Skin of body (tissue), 2 donors: ENCODE results near the gene MPEG1. TPM values are rescaled to one million over a fixed set of nuclear protein-coding genes. Genes with fewer than 3 reads are reported as not detected.

Source experiments
- DNase-seq: peaks from one replicate; lab custom pipeline; 2025; lab: John Stamatoyannopoulos, UW
- total RNA-seq: library from RNA; depleted of rRNA; stranded (reverse); fragments of >200 nt; gene quantifications from one replicate; pipeline ENCODE4 v1.2.3, GENCODE V29; 2014

MPEG1 gene
- total RNA-seq, 1 donor from 2014 or later, result 19.8 TPM

DNA sequence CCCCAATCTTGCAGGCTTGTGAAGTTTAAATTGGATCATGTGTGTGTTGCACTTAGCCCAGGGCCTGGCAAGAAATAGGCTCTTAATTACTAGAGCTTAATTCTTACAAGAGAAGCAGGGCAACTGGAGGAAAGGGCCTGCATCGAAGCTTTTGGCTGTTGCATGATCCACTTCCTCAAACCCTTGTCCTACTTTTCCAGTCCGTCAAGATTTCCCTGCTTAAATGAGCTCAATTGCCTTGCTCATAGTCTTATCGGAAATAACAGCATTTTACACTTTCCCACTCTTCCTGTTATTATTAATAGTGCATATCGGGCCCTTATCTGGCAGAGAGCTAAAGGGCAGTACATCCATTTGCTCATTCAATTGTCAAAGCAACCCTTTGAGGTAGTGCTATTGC lies 22.7 kb downstream of the MPEG1 start:
- DNase-seq, result no peak

DNA sequence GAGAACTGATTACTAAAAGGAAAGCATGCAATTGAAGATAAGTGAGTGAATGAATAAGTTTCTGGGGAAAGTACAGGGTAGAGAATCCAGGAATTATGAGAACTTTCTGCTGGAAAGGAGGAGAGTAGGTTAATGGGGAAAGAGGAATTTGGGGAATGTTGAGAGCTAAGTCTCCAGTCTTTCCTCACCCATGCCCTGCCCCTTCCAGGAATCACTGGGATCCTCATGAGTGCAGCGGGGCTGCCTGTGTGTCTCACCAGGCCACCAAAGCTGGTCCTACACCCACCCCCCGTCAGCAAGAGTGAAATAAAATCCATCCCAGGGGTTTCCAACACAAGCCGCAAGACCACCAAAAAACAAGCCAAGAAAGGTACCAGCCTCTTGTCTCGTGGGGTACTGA lies 23.8 kb downstream of the MPEG1 start:
- DNase-seq, result no peak

DNA sequence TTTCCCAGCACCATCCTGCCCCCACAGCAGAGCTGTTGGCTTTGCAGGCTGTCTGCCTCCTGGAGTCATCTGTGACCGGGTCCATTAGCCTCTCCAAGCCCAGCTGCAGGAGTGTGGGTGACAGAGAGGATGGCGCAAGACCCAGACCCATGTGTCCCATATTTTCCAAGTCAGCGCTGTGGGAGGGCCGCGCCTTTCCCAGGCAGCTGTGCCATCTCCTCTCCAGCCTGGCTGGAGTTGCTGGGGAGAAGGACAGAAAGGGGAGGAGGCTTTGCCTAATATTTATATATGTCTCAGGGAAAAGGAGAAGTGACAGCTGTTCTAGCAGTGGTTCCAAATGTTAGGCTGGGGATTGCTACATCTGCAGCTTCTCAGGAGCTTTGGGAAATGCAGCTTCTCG lies 25.1 kb downstream of the MPEG1 start:
- DNase-seq, result peak; percentile 68

DNA sequence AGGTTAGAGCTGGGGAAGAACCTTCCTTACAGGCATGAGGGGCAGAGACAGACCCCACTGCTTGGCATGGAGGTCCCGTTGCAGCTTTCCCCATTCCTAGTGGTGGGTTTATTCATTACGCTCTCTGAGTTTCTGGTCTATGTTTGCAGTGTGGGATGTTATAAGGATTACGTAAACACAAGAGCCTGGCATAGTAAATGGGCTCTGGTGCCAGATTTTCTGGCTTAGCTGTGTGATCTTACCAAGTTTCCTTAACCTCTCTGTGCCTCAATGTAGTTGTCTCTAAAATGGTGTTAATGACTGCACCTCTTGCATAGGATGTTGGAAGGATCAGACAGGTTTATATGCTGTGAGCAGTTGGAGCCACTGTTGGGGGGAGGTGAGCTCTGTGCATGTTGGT lies 25.7 kb downstream of the MPEG1 start:
- peak; percentile 54 for DNase-seq

DNA sequence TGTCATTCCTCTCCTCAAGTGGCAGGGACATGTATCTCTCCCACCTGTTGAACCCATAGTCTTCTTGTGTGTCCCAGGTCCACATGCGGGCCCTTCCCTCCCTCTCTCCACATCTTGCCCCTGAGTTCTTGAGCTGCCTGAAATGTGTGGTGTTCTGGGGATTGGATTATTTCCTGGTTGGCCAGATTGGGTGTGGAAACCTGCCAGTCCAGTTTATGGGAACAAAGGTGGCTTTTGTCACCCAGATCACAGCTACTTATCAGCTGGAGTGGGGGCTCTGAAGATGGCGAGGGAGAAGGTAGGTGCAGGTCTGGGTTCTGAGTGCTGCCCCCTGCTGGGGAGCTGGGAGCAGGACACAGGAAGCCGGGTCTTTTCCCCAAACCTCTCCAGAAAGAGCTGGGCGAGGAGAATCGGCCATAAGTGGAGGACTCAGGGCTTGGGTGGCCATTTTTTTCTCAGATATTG lies 26.6 kb downstream of the MPEG1 start:
- no peak for DNase-seq

DNA sequence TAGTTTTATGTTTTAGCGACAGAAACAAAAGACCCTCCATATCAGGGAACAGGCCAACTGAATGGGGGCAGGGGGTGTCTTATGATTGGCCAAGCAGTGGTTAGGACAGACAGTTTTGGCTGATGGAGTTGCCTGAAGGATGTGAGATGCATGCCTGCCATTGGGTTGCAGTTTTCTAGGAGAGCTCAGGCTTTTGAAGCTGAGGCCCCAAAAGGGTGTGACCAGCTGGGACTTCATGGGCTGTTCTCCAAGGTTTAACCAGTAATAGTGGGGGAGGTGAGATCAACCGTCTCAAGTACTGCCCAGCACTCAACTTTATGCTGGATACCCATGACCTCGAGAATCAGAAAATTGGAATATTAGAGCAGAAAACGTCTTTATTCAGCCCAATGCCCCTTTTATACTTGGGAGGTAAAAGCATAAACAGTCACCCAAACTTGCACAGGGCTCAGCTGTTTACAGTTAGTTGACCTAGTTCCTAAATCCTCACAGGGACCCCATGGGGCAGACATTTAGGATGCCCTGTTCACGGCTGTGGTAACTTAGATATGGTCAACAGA lies 27.3 kb downstream of the MPEG1 start:
- no peak for DNase-seq

DNA sequence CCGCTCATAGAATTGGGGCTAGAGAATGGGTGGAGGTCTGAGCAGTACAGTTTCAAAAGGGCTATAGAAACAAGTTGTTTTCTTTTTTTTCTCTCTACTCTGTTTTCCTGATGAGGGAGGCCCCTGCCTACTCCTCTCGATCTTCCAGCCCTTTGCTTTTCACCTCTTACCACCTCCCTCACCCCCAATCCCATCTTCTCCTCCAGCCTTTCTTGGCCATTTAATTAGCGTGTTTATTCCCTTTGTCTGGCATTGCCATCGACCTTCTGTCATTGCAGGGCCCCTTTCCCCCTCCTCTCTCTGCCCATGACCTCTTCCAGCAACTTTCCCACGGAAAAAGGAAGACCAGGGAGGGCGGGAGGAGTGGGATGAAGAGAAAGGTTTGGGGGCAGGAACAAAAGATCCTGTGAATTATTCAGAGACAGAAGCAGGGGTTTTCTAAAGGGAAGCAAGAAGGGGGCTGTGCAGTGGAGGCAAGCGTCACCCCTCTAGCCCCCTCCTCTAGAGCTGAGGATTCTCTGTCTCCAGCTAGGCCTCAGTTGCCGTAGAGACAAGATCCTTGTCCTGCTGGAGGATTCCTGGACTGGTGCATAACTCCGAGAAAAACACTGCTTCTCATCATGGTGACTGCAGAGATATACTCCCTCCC lies 27.9 kb downstream of the MPEG1 start:
- DNase-seq, result no peak

DNA sequence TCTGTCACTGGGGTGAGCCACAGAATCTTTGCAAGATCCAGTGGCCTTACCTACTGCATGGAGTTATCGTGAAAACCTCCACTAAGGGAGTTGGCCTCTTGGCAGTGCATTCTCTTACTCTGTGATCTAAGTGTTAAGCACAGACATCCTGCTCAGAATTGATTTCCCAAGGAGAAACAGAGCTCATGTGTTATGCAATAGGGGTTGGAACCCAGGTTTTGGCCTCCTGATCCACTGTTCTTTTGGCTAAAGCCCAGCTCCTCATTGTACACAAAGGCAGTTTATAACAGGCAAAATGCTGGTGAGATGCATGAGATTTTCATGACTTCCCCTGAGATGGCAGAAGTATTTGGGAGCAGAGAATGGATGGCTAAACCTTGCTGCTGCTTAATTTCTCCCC lies 29.0 kb downstream of the MPEG1 start:
- peak; percentile 11 for DNase-seq

DNA sequence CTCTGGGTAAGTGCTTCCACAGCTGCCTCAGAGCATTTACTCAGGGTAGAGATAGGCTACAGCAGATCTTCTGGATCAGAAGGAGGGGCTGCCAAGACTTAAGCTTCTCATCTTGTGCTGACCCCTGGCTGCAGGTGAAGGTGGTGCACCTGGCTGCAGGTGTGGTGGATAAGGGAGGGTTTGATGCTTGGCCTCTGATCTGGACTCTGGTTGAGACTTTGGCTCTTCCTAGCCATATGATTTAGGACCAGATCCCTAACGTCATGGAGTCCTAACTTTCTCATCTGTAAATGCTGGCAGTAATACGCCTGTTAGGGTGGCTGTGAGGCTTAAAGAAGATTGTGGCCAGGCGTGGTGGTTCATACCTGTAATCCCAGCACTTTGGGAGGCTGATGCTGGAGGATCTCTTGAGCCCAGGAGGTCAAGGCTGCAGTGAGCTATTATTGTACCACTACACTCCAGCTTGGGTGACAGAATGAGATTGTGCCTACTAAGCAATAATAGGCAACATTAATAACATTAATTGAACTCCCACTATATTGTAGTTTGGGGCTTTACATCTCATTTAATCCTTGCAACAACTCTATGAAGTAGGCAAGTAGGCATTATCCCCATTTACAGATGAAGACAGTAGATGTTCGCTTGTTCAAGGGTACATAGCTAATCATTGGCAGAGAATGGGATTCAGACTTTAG lies 30.1 kb downstream of the MPEG1 start:
- no peak for DNase-seq

DNA sequence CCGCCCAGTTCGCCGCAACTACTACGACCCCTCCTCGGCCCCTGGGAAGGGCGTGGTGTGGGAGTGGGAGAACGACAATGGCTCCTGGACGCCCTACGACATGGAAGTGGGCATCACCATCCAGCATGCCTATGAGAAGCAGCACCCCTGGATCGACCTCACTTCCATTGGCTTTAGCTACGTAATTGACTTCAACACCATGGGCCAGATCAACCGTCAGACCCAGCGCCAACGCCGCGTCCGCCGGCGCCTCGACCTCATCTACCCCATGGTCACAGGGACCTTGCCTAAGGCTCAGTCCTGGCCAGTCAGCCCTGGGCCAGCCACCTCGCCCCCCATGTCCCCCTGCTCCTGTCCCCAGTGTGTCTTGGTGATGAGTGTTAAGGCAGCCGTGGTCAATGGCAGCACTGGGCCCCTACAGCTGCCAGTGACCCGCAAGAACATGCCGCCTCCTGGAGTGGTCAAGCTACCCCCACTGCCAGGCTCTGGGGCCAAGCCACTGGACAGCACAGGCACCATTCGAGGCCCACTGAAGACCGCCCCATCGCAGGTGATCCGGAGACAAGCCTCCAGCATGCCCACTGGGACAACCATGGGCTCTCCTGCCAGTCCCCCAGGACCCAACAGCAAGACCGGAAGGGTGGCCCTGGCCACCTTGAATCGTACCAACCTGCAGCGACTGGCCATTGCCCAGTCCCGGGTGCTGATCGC lies 30.8 kb downstream of the MPEG1 start:
- no peak for DNase-seq

DNA sequence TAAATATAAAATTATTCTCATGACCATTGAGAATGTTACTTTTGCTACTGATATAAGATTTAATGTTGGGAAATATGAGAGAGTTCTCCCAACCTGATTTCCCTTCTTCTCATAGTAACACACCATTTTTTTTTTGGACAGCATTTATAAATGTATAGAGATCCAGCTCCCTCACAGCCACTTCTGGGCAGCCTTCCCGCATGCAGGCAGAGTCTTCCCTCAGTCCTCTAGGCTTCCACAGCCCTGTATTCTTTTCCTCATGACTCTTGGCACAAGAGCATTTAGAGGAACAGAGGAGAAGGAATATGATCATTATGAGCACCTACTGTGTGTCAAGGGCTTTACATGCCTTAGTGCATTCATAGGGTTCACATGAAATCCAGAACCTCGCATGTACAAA lies 31.8 kb downstream of the MPEG1 start:
- no peak for DNase-seq

DNA sequence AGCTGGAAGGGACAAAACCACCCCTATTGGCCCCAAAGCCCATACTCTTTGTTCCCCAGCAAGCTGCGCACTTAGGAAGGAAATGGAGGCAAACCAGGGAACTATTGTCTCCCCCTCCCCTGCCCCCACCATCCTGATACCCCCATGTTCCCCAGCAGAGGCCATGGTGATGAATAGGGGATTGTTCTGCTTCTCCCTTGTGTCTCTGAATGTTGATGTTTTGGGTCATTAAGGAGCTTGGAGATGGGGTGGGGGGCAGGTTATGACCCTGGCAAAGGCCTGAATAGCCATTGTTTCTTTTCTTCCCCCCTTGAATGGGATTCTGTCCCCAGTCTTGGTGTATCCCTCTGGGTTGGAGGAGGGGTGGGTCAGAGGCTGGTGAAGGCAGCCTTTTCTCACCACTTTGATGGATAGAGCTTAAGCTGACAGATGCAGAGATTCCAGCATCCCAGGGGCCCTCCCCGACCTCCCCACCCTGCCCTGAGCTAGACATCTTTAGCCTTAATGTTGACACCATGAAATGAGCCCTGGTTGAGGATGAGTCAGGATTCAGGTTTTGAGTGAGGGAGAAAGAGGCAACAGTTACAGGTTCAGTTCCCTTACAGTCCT lies 32.5 kb downstream of the MPEG1 start:
- DNase-seq, result no peak

DNA sequence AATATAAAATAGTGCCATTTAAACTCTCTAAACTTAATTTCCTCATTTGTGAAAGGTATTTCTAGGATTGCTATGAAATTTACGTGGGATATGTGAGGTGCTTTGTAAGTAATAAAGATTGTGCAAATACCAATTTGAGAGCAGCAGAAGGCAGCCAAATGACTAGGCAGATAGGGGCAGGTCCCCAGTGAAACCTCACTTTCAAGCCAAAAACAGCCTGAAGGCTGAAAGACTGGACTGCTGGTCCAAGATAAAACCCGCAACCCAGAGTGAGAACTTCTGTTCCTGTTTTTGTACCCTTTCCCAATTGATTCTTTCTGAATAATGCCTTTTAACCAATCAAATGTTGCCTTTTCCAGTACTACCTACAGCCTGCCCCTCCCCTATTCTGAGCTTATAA lies 33.6 kb downstream of the MPEG1 start:
- DNase-seq, result no peak

DNA sequence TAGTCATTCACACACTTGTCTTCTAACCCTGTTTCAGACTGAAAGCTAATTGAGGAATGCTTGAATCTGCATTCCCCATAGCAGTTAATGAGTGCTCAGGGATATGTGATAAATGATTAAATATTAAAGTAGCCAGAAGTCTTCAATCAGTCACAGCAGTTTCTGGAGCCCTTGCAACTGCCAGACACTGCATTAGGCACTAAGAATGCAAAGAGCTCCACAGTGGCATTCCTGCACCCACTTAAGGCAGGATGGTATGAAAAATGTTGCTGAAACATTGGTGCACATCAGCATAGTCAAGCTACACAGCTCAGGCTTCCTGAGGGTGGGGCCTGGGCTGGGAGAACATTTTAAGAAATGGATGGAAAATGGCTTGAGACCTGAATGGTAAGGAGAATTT lies 34.3 kb downstream of the MPEG1 start:
- no peak for DNase-seq

DNA sequence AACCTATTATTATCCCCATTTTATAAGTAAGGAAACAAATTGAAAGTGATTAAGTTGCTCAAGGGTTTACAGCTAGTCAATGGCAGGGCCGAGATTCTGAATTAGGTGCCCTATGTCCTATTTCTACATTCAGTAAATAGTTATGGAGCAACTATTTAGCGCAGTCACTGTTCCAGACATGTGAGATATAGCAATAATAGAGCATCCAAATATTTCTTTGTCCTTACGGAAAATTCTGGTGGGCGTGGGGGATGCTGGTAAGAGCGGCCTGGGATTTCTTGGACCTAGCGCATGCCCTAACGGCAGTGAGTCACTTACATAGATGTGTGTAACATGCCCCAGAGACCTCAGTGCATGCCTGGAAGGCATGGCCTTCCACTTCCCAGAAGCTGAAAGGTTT lies 36.4 kb downstream of the MPEG1 start:
- DNase-seq, result no peak

DNA sequence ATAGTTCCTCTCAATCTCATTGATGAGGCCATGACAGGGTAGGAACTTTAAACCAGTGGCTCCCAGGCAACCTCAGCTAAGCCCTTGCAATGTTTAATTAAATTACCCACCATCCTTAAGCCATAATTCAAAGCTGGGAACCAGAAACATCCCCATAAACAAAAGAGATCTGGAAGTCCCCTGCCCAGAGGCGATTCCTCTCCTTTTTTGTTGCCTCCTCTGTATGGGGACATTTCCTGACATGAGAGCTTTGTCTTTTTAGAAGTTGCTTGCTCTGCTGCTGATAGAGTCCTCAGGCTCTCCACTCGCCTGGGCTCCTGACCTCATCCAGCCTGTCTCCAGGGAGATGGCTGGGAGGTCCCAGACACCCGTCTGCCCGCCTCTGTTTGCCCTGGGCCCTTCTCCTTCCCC lies 37.6 kb downstream of the MPEG1 start:
- no peak for DNase-seq

DNA sequence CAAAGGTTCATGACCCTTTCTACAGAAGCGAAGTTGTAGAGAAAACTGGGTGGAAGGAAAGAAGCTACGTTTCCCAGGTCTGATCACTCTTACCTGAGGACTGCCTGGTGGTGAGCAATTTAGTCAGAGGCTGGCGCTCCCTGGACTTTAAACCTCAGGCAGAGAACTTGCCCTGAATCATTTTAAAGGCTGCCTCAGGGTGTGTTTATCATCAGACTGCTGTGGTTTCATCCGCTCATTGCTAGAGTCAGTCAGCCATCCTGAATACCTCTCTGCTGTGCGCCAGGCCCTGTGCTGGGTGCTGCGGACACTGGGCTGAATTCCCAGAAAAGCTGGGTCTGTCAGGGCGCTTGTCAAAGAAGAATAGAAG lies 38.1 kb downstream of the MPEG1 start:
- DNase-seq, result no peak

DNA sequence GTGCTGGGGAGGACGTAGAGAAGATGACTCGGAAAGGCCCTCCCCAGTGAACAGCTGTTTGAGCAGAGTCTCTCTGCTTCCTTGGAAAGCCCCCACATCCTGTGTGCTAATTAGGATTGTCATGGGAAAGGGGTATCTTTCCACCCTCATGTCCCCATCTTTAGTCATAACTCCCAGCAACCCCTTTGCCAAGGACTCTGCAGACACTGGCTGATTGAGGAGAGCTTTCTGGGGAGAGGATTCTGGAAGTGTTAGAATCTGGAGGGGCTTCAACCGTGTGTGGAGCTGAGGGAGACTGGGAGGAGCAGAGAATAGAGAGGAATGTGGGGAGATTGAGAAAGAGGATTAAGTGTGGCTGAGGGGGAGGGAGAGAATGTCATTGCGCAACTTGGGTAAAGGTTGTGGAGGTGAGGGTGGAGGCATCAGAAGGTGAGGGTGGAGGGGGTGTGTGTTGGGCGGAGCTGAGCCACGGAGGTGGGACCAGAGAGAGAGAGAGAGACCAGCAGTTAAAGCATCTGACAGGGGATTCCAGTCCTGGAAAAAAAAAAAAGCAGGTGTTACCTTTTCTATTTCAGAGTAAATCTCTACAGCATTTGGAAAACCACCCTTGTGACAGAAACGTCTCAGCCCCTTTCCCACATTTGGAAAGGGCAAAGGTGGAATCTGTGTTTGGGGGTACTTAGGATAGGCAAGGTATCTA lies 38.6 kb downstream of the MPEG1 start:
- no peak for DNase-seq

DNA sequence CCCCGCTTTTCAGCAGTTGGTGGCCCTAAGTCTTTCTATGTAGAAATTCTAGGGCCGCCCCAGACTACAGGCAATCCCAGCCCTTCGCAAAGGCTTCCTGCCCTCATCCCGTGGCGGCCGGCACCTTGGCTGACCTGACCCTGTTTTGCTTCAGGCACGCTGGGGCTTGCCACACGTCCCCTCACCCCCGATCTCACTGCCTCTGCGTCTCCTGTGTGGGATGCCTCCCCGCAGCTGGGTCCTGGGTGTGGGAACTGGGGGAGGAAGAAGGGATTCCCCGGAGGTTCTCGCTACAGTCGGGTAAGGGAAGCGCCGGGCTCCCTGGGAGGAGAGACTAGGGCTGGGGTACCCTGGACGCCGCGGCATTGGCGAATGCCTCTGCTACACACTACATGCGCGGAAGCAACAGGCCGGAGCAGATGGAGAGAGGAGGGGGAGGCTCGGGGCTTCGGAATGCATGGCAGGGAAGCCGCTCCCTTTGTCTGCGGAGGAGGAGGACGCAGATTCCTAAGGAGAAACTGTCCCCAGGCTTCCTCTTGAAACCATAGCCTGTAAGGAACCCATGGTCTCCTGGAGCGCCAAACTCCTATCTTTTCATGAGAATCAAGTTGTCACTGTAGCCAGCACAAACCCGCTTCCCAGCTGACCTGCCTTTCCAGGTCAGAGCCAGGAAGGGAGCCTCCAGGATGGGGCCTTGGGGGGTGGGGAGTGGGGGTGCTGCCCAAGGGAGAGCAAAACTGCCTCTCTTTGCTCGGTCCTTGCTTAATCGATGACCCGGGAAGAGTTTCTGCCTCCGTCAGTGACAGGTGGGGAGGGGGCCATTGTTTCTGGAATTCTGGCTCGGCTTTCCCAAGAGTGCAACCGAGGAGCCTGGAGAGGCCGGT lies 39.4 kb downstream of the MPEG1 start:
- no peak for DNase-seq

DNA sequence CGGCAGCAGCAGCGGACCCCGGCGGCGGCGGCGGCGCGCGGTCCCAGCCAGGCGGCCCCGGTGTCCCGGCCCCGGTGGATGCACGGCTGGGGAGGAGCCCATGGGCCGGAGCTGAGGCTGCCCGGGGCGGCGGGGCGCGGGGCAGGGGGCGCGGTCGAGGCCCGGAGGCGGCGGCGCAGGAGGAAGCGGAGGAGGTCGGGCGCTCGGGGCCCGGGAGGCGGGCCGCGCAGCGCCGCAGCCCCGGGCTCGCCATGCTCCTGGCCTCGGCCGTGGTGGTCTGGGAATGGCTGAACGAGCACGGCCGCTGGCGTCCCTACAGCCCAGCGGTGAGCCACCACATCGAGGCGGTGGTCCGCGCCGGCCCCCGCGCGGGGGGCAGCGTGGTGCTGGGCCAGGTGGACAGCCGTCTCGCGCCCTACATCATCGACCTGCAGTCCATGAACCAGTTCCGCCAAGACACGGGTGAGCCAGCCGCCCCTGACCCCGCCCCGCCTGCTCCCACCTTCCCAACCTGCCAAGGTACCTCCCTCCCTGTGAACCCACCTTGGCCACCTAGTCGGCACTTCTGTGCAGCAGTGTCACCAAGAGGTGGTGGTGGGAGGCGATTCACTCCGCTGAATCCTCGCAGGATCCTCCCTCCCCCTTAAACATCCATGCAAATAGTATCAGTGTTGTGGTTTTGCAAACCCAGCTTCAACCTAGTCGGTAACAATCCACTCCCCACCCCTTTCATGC lies 40.2 kb downstream of the MPEG1 start:
- no peak for DNase-seq
